ENCODE results near the gene TAF1C.

DNA sequence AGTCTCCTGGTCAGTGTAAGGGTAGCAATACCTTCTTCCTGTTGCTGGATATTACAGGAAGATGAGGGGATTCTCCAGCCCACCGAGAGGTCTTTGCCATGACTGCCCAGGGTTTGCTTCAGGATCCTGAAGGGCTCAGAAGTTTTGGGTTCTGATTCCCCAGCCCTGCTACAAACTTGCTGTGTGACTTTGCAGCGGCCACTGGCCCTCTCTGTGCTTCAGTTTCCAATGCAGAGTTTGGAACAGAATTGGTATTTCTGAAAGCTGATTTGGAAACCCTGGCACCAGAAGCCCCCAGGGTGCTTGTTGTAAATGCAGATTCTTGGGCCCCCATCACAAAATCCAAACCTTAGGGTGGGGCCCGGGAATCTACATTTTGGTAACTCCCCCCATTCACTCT, 38.3 kb upstream of the TAF1C start:
- TF ChIP-seq CTCF (IDR thresholded peaks at IDR 0.05; ENCODE audit: extremely low read depth in 1 of 2, insufficient read depth in 1 of 2, low read depth in 1 of 2, low read length in 2 of 2): no peak
- TF ChIP-seq EZH2 (IDR thresholded peaks at IDR 0.05; ENCODE audit: borderline replicate concordance, low read depth, low read length, severe bottlenecking): no peak
- no peak for TF ChIP-seq POLR2AphosphoS5 (IDR thresholded peaks at IDR 0.05; ENCODE audit: insufficient read depth, low read depth, low read length)
- no peak for TF ChIP-seq POLR2A (IDR thresholded peaks at IDR 0.05; ENCODE audit: low read depth, low read length)
- no peak for TF ChIP-seq MAX (IDR thresholded peaks at IDR 0.05; ENCODE audit: insufficient read depth, insufficient read length)
- no peak for TF ChIP-seq JUN (IDR thresholded peaks at IDR 0.05; ENCODE audit: borderline replicate concordance, insufficient read depth, insufficient read length, low read depth)

Measured in endothelial cell of umbilical vein (primary cell).